HG03159 (cell line): ENCODE data around the gene CAMK2D.

Source experiments
- ATAC-seq: cut with Tn5 transposase; IDR thresholded peaks from one replicate; pipeline ENCODE4 v1.9.1; 2021; ENCODE audit warnings: mild to moderate bottlenecking, moderate library complexity; ENCODE audit not compliant: unreplicated experiment

The CAMK2D gene

DNA sequence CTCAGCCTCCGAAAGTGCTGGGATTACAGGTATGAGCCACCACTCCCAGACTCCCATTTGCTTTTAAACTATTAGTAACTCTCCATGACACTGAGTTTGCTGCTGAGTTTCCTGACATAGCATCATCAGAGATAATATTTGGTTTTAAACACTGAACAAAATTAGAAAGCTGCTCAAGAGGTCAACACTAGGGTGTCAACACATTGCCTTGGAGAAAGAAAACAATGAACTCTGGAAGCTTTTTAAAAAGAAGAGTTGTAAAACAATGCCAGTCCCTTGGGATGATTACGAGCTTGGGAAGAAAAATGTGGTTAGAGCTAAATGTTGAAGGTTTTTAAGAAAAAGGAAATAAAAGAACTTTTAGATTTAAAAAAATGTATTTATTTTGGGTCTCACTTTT is 264.8 kb downstream of the CAMK2D start:
- no peak for ATAC-seq

DNA sequence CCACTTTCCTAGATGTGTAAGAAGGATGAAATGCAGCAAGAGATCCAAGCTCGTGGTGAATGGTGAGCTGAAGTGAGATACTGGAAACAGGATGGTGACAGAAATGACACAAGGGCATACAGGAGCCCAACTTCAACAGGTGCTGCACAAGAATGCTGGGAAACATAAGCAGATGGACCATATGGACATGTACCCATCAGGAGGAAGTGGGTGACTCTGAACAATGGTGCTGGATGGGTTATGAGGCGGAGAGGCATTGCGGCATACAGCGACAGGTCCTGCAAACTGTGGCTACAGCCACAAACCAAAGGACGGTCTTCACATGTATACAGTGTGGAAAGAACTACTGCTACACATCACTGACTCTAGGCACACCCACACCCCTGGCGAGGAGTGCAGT is 265.7 kb downstream of the CAMK2D start:
- no peak for ATAC-seq

DNA sequence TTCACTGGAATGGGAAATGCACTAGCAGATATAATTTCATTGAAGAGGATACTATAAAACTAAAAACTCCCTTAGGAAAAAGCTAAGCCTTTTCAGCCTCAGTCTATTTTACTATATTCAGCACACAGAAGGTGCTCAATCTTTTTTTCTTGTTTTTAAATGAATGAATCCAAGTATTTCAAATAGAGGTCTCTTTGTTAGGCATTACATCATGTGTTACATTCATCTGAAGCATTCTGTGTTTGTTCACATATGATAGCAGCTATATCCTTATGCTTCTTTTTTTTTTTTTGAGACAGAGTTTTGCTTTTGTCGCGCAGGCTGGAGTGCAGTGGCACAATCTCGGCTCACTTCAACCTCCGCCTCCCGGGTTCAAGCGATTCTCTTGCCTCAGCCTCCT is 278.4 kb downstream of the CAMK2D start:
- no peak for ATAC-seq

DNA sequence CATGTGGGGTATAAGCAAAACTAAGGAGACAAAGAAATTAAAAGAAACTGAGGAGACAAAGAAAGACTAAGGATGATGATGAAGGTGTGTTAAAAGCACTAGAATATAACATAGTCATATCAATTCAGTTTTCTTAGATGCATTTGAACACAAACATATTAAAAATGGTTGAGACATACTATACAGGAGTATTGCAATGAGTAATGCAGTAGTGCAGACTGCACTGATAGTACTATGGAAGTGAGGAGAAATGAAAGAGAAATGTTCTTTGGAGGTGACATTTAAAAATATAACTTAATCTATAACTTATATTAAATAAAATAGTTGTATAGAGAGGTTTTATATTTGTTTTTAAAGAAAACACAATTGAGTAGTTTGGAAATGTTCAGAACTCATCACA is 279.2 kb downstream of the CAMK2D start:
- ATAC-seq: no peak

DNA sequence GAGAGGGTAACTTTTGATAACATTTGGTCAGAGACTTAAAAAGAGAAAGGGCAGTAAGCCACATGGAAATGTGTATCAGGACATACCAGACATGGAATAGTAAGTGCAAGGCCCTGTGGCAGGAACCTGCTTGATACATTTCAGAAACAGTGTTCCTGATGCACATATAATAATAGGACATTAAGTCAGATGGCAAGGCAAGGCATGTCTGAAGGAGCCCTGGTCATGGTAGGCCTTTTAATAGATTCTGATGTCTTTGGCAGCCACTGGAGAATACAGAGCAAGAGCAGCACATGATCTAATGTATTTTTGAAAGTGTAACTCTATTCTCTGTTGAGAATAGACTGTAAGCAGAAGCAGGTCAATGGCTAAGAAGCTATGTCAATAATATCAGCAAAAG is 279.7 kb downstream of the CAMK2D start:
- ATAC-seq: no peak

DNA sequence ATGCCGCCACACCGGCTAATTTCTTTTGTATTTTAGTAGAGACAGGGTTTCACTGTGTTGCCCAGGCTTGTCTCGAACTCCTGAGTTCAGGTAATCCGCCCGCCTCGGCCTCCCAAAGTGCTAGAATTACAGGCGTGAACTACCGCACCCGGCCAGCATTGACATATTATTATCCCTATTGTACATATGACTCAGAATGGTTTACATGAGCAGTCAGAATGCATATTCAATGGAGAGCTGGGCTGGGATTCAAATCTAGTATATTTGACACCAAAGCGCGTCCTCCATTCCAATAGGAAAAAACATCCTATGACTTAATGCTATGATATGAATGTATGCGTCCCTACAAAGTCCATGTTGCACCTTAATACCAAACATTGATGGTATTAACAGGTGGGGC is 281.4 kb downstream of the CAMK2D start:
- ATAC-seq: no peak

DNA sequence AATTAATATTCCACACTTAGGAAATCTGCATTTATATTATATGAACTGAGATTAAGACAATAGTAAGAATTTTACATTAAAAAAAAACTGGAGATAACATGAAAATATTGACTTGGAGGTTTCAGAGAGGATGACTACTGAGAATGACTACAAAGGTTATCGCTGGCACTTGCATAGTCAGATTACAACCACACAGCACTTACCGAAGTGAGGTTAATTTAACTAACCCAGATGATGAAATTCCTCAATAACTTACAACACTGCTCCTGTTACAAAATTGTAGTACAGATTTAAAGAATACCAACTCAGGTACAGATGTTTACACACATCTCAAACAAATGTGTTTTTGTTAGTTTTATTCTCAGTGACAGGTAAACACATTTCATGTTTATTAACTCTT is 283.5 kb downstream of the CAMK2D start:
- ATAC-seq: no peak

DNA sequence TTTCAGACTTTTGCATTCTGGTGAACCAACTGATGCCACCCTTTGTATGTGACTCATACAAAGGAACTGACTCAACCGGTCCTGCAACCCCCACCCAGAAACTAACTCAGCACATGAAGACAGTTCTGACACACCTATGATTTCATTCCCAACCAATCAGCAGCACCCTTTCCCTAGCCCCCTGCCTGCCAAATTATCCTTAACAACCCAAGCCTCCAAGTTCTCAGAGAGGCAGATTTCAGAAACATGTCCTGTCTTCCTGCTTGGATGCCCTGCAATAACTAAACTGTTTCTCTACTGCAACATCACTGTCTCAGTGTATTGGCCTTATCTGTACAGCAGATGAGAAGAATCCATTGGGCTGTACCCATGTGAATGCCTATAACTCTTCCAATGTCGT is 284.7 kb downstream of the CAMK2D start:
- ATAC-seq: no peak

DNA sequence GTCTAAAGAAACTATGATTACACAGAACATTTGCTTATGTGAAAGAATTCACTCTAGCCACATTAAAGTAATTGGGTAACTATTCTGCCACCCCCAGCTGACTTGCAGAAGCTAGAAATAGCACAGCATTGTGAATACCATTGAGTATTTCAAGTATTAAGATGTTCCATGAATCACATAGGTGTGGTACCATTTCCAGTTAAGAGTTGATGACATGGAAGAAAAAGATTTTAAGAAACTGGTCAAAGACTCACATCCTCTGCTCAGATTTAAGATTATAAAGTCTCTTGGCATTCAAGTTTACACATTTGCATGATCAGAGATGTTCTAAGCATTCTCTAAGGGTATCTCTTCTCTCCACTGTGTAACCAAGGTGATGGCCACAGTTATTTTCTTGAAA is 287.5 kb downstream of the CAMK2D start:
- ATAC-seq: no peak

DNA sequence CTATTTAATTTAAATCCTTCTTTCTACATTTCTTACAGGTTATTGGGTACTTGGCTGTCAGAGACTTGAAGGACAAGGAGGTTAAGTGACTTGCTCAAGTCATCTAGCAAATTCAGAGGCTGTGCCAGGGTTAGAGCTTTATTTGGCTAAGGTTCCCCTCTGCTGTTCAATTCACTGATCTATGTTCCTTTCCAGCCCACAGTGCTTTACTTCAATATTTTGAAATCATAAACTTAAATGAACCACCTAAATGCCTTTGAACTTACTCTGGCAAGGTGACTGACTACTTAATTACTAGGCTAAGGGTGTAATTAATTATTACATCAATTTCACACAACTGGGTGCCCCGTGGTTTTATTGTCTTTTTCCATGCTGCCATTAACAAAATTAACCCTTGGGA is 288.7 kb downstream of the CAMK2D start:
- ATAC-seq: no peak

DNA sequence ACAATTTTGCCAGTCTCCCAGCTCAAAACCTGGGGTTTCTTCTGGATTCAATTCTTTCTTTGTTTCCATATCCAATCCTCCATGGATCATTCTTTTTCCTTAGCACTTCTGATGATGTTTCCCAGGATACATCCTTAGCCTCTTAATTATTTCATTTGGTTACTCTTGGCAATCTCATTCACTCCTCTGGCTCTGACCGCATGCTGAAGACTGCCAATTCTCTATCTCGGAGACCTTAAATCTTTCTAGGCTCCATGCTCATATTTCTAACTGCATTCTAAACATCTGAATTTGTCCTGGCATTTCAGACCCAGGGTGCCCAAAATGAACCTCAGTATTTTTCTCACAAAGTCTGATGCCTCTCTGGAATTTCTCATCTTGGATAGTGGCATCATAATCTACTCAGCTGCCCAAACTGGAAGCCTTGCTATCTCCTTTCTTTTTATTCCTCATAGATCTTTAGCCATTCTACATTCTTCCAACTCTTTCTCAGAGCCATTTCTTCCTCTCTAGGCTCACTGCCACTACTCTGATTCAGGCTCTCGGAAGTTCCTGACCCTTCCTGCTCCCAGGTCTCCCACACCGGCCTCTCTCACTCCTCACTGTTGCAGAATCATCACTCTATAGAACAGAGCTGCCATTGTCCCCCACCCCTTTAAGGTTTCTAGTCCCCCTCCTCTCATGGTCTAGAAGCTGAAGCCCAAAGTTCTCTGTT is 290.2 kb downstream of the CAMK2D start:
- no peak for ATAC-seq

DNA sequence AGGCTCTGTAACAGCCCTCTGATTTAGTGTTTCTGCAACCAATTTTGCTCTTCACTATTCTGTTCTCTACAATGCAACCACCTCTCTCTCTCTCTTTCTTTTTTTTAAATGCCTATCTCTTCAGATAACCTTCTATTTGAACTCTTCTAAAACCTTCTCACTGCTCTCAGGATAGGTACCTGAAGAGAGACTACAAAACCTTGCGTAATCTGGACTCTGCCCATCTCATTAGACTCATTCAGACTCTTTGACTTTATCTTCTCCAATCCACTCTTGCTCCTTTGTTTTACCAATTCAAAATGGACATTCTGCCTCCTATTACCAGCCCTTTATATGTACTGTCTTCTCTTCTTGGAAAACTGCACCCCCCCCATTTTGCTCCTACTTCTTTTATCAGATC is 291.6 kb downstream of the CAMK2D start:
- no peak for ATAC-seq

DNA sequence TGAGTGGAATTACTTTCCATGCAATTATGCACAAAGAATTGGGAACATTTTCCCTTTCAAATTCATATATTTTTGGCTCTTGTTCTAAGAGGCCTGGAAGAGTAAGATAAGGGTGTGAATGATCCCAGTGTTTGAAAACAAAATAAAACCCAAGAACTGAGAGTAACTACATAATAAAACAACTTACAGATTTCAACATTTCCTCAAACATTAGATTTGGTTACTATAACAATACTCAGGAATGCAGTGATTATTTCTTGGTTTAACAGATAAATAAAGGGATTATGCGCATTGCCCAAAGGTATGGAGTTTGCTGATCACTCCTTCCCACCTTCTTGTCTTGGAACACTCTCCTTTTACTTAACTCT is 292.5 kb downstream of the CAMK2D start:
- no peak for ATAC-seq

DNA sequence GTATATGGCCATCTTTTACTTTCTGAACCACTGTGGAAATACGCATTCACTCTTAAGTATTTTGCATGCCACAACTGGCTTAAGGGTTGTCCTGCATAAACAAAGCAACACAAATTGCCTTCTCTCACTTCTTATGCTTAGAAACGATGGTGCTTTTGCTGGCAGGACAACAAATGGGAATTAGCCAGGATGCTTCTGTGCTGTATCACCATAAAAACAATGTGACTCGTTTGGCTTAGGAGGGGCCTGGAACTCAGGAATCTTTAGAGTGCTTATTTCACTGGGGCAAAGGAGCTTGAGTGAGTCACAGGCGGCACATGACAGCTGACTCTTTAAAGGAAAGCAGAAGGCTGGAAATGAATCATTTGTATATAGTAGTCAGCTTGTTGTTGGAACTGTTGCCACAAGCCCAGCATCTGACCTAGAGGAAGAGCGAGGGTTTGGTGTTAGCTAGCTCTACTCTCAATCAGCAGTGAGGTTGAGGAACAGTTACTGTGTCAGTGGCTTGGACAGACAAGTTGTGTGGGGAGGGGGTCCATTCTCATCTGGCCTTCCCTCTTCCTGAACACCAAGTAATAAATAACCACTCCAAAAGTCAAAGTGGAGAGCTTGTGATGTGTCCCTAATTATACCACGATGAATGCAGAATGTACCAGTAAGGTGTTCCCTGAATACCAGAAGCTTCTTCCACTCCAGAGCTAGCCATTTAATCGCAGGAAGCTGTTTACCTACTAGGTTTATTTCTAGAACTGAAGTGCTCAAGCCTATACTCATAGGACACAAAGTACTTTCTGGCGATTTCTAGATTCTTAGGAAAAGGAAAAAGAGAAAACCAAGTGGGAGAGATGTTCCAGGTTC is 293.1 kb downstream of the CAMK2D start:
- no peak for ATAC-seq

DNA sequence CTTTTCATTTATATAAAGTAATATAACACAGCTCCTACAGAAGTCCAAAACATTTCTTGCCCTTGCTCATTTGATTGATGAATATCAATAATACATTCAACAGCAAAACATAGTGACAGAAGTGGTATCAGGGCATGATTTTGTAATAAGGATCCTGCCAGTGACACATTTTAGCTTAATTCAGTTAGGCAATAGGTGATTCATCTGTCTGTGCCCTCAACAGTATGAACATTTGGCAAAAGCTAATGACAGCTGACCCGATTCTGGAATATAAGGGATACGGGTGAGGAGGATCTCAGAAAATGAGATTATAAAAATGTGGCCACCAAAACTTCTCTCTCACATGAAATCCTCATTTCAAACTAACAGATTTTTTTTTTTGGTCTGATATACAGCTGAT is 294.0 kb downstream of the CAMK2D start:
- ATAC-seq: no peak

DNA sequence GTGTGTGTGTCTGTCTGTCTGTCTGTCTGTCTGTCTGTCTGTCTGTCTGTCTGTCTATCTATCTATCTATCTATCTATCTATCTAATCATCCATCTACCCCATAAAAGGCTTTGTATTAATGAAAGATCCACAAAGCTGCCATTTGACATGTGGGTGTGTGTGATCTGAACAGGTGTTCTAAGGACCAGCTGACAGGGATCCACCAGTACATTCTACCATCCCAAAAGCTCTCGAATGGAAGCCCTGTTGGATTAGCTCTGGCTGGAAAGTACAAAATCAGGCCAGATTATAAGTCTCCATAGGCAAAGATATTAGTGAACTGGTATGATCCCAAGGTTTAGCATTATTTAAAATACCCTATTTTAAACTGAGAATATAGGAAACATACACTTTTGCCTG is 299.3 kb downstream of the CAMK2D start:
- ATAC-seq: no peak

DNA sequence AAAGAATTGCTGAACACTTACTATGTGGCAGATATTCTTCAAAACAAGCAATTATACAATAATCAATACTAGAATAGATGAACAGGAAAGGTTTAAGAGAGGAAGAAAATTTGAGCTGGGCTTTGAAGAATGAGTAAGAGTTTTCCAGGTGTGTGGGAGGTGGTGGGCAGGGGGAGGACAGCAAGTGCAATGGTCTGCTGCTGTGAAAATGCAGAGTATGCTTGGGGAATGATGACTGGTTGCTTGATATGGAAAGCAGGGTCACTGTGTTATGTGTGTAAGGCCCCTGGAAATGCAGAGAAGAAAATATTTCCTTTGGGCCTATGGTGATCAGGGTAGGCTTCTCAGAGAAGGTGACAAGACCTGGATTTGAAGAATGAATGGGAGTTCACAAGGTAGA is 300.3 kb downstream of the CAMK2D start:
- ATAC-seq: no peak

DNA sequence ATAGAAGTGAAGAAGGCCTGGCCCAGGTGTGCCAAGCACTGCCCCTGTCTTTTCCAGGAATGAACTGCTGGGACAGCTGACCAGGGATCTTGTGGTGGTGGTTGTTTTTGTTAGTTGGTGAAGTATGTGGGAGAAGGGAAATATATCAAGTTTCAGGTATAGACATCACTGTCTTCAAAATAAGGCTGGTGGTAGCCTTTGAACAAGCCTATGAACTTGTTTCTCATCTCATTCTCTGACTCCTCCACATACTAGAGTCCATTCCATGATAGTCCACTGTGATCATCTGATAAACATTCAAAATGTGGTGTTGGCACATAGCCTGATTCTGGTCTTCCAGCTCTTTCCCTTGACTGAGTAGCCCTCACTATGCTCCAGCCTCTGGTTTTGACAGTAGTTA is 303.7 kb downstream of the CAMK2D start:
- no peak for ATAC-seq

DNA sequence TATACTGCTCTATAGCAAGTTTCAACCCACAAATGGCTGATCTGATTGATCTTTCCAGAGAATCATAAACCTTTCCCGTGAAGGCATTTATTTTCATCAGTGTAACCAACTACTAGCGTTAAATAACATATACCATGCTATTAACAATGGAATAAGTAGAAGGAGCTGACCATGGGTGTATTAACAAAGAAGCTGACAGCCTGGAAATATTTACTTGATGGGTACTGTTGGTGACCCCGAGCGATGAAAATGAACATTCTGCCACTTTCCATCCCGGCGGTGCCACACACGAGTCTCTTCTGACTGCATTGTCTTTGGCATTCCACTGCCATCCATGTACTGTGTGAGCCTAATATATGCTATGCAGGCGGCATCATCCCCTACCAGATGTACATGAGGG is 304.4 kb downstream of the CAMK2D start:
- ATAC-seq: no peak

DNA sequence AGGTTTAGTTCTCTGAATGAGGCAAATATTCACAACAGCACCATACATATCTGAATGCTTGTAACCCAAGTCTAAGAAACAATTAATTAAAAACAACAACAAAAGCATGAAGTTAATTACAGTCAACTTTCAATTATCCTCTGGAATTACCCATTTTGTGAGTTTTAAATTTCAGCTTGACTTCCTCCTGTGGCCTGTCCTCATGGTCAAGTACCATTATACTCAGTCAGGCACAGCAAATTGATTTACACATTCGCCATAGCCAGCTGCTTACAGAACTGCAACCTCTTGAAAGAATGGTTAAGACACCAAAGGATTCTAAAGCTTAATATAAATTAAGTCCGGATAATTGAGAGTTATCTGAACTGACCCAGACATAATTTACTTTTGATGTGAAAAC is 306.5 kb downstream of the CAMK2D start:
- no peak for ATAC-seq

DNA sequence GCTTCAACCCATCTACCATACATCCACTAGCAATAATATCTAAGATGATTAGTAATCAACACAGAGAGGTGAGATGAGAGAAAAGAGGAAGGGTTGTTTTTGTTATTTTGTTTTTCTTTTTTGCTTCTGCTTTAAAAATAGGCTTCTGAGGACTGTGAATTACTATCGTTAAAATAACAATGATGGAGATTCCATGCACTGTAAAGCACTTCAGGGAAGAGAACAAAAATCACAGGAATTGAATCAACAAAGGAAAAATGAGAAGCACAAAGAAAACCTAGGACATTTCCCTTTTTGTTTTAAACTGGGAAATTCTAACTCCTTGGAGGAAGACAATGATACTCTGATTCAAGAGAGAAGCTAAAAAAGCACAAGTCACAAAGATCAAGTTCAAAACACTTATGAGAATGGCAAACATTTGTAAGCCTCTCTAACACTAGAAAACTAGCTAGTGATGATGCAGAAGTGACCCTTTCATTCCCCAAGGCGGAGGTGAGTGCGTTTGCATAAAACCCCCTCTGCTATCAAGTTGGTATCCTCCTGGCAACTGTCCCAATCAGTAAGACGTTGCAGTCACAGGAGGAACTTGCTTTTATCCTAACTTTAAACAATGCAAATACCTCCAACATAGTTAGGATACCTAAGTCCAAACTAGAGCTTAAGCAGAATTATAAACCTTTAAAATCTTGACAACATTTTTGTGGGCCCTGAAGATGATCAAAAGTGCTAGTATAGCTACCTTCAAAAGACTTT is 308.5 kb downstream of the CAMK2D start:
- ATAC-seq: no peak

DNA sequence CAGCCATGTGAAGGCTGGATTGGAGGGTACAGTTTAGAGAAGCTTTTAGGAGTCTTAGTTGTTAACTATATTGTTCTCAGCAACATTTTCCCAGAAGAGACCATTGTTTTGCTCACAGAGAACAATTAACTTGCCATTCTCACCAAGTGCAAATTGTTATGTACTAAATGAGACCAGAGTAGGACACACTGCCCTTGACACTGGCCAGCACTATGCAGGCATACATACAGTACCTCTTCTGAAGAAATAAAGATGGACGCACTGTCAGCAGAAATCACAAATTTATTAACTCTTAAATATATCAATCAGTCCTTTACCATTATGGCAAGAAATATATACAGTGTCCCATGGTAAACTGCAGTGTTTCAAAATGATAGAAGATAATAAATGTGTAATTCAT is 309.4 kb downstream of the CAMK2D start:
- ATAC-seq: no peak
